HepG2 (cell line): Measurements from ENCODE around the gene KRT71.

Source experiments
- AHR ChIP-seq: IDR thresholded peaks from 2 replicates; pipeline ENCODE4 v1.6.1; 2018; ENCODE audit warnings: missing genetic modification reagents, missing compliant biosample characterization
- MXI1 ChIP-seq: IDR thresholded peaks from 3 replicates; pipeline ENCODE4 v1.6.1; 2012; ENCODE audit warnings: low read depth, low read length, inconsistent platforms, borderline replicate concordance
- POLR2AphosphoS5 ChIP-seq: IDR thresholded peaks from 2 replicates; pipeline ENCODE4 v1.6.1; 2012; ENCODE audit warnings: low read depth, low read length
- RNF2 ChIP-seq: fragments of 450-650 bp; conservative IDR thresholded peaks from 2 replicates; pipeline ENCODE4 v1.6.1; 2016; ENCODE audit warnings: low read depth
- ZNF3 ChIP-seq: IDR thresholded peaks from 2 replicates; pipeline ENCODE4 v1.7.0; 2017; ENCODE audit warnings: inconsistent platforms
- TF ChIP-seq, protein P1 (sequence below): sonication (generic); formaldehyde crosslinking; IDR thresholded peaks from 2 replicates; pipeline ENCODE4 v1.4.0; 2020; ENCODE audit warnings: missing genetic modification reagents
- TF ChIP-seq, protein P2 (sequence below): IDR thresholded peaks from 2 replicates; pipeline ENCODE4 v1.6.1; 2016; ENCODE audit warnings: control low read depth

DNA sequence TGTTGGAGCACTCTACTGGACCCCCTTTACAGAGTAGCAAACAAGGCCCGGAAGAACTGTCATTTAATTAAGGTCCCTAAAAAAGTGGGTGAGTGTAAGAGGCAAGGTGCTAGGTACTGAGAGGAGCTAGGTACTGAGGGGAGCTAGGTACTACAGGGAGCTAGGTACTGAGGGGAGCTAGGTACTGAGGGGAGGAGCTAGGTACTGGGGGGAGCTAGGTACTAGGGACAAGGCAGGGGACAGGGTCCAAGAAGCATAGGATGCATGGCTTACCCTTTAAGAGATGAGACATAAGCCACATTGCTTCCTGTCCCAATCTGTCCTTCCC is 37.7 kb downstream of the KRT71 start:
- TF ChIP-seq RNF2 (no peak), ZNF3 (no peak), AHR (no peak), POLR2AphosphoS5 (no peak), MXI1 (no peak)
- TF ChIP-seq, protein P1, sequence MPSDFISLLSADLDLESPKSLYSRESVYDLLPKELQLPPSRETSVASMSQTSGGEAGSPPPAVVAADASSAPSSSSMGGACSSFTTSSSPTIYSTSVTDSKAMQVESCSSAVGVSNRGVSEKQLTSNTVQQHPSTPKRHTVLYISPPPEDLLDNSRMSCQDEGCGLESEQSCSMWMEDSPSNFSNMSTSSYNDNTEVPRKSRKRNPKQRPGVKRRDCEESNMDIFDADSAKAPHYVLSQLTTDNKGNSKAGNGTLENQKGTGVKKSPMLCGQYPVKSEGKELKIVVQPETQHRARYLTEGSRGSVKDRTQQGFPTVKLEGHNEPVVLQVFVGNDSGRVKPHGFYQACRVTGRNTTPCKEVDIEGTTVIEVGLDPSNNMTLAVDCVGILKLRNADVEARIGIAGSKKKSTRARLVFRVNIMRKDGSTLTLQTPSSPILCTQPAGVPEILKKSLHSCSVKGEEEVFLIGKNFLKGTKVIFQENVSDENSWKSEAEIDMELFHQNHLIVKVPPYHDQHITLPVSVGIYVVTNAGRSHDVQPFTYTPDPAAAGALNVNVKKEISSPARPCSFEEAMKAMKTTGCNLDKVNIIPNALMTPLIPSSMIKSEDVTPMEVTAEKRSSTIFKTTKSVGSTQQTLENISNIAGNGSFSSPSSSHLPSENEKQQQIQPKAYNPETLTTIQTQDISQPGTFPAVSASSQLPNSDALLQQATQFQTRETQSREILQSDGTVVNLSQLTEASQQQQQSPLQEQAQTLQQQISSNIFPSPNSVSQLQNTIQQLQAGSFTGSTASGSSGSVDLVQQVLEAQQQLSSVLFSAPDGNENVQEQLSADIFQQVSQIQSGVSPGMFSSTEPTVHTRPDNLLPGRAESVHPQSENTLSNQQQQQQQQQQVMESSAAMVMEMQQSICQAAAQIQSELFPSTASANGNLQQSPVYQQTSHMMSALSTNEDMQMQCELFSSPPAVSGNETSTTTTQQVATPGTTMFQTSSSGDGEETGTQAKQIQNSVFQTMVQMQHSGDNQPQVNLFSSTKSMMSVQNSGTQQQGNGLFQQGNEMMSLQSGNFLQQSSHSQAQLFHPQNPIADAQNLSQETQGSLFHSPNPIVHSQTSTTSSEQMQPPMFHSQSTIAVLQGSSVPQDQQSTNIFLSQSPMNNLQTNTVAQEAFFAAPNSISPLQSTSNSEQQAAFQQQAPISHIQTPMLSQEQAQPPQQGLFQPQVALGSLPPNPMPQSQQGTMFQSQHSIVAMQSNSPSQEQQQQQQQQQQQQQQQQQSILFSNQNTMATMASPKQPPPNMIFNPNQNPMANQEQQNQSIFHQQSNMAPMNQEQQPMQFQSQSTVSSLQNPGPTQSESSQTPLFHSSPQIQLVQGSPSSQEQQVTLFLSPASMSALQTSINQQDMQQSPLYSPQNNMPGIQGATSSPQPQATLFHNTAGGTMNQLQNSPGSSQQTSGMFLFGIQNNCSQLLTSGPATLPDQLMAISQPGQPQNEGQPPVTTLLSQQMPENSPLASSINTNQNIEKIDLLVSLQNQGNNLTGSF (CRISPR knock-in tag): no peak
- TF ChIP-seq, protein P2, sequence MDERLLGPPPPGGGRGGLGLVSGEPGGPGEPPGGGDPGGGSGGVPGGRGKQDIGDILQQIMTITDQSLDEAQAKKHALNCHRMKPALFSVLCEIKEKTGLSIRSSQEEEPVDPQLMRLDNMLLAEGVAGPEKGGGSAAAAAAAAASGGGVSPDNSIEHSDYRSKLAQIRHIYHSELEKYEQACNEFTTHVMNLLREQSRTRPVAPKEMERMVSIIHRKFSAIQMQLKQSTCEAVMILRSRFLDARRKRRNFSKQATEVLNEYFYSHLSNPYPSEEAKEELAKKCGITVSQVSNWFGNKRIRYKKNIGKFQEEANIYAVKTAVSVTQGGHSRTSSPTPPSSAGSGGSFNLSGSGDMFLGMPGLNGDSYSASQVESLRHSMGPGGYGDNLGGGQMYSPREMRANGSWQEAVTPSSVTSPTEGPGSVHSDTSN: no peak
